Hepatocyte (in vitro differentiated cells): ENCODE data around the gene TOR4A. TPM values are rescaled to one million over a fixed set of nuclear protein-coding genes. Genes with fewer than 3 reads are reported as not detected.

Experiments
- DNase-seq: peaks from one replicate; pipeline ENCODE4 v3.0.0-alpha.2; 2016; ENCODE audit warnings: low spot score
- H2AFZ ChIP-seq: fragments of 200-600 bp; sonication (generic); 2 replicates; pipeline ENCODE4 v1.6.0; 2016; ENCODE audit warnings: antibody characterized with exemption, mild to moderate bottlenecking
- H3K27ac ChIP-seq: fragments of 200-600 bp; sonication (generic); 2 replicates; pipeline ENCODE4 v1.5.1; 2016; ENCODE audit warnings: mild to moderate bottlenecking
- H3K27me3 ChIP-seq: fragments of 200-600 bp; sonication (generic); 2 replicates; pipeline ENCODE4 v1.6.1; 2016
- H3K36me3 ChIP-seq: fragments of 200-600 bp; sonication (generic); replicated peaks from 2 replicates; pipeline ENCODE4 v1.5.1; 2016; ENCODE audit warnings: low read depth; ENCODE audit not compliant: insufficient read depth
- H3K4me1 ChIP-seq: fragments of 200-600 bp; sonication (generic); 2 replicates; pipeline ENCODE4 v1.5.1; 2016; ENCODE audit warnings: mild to moderate bottlenecking, moderate library complexity; ENCODE audit not compliant: insufficient read depth
- H3K4me2 ChIP-seq: fragments of 200-600 bp; sonication (generic); 2 replicates; pipeline ENCODE4 v1.6.0; 2016
- H3K4me3 ChIP-seq: fragments of 200-600 bp; sonication (generic); 2 replicates; pipeline ENCODE4 v1.5.1; 2016; ENCODE audit warnings: mild to moderate bottlenecking
- H3K79me2 ChIP-seq: fragments of 200-600 bp; sonication (generic); 2 replicates; pipeline ENCODE4 v1.6.0; 2017; ENCODE audit warnings: mild to moderate bottlenecking
- H3K9me2 ChIP-seq: fragments of 200-600 bp; sonication (generic); replicated peaks from 2 replicates; pipeline ENCODE4 v1.6.0; 2017; ENCODE audit warnings: mild to moderate bottlenecking; ENCODE audit not compliant: insufficient read depth
- H3K9me3 ChIP-seq: fragments of 200-600 bp; sonication (generic); 2 replicates; pipeline ENCODE4 v1.5.1; 2016; ENCODE audit warnings: low read depth, mild to moderate bottlenecking
- H4K20me1 ChIP-seq: fragments of 200-600 bp; sonication (generic); 2 replicates; pipeline ENCODE4 v1.6.0; 2016; ENCODE audit warnings: mild to moderate bottlenecking; ENCODE audit not compliant: insufficient read depth, poor library complexity, severe bottlenecking
- CTCF ChIP-seq: fragments of 200-600 bp; sonication (generic); IDR thresholded peaks from 2 replicates; pipeline ENCODE4 v1.5.1; 2016; ENCODE audit warnings: antibody characterized with exemption, mild to moderate bottlenecking; ENCODE audit not compliant: poor library complexity
- EZH2 ChIP-seq: fragments of 200-600 bp; sonication (generic); IDR thresholded peaks from 2 replicates; pipeline ENCODE4 v1.6.1; 2016; ENCODE audit warnings: antibody characterized with exemption, mild to moderate bottlenecking, borderline replicate concordance
- EZH2phosphoT487 ChIP-seq: fragments of 200-600 bp; sonication (generic); IDR thresholded peaks from one replicate; pipeline ENCODE4 v1.6.1; 2018; ENCODE audit warnings: antibody characterized with exemption, mild to moderate bottlenecking, low read depth, moderate library complexity; ENCODE audit not compliant: unreplicated experiment, severe bottlenecking
- WGBS: methylation state at CpG from one replicate; pipeline ENCODE4 v1.1.6; 2016; ENCODE audit warnings: low lambda C conversion rate; ENCODE audit errors: missing lambda C conversion rate; 5-methylcytosine and 5-hydroxymethylcytosine counted together
- polyA plus RNA-seq: library from polyadenylated mRNA; unstranded; fragments of >200 nt; fragmentation: Nextera tagmentation; extraction: Ambion mirVana; gene quantifications from 2 replicates; pipeline ENCODE4 v1.2.1, GENCODE V29; 2016
- total RNA-seq: library from RNA; depleted of rRNA; stranded (reverse); fragments of >200 nt; gene quantifications from 2 replicates; pipeline ENCODE4 v1.2.3, GENCODE V29; 2014

The TOR4A gene
- total and polyA plus RNA-seq, 2 experiments from 2014 or later: 8.0 to 14.4 TPM

- no peak overlapping the region for H3K4me3 ChIP-seq
- no peaks in the 10 kb centered on the region for H4K20me1 ChIP-seq
- peaks cover 47% of the 10 kb centered on the region for H3K4me1 ChIP-seq
- H3K9me2 ChIP-seq: no peaks in the 10 kb centered on the region
- no peak overlapping the region for H2AFZ ChIP-seq
- 94% methylated on average over 22 of the region's 23 CpGs for WGBS
- no peaks in the 10 kb centered on the region for H3K27me3 ChIP-seq
- no peaks in the 10 kb centered on the region for H3K79me2 ChIP-seq
- TF ChIP-seq EZH2: no peak
- TF ChIP-seq CTCF: no peak
- TF ChIP-seq EZH2phosphoT487: no peak
- peak overlapping the region; percentile 87 for H3K27ac ChIP-seq
- no peaks in the 10 kb centered on the region for H3K9me3 ChIP-seq
- H3K4me2 ChIP-seq: no peak overlapping the region
- no peak for DNase-seq
- no peaks in the 10 kb centered on the region for H3K36me3 ChIP-seq
Observed at GRCh38 chr9:137231372-137232039, 46.0 kb upstream of the TOR4A start.

- no peak overlapping the region for H3K4me3 ChIP-seq
- WGBS: 84% methylated on average over 10 of the region's 10 CpGs
- H3K79me2 ChIP-seq: peaks cover 5% of the 10 kb centered on the region
- H3K4me2 ChIP-seq: no peak overlapping the region
- DNase-seq: no peak
- H2AFZ ChIP-seq: no peak overlapping the region
- H3K9me3 ChIP-seq: no peaks in the 10 kb centered on the region
- H4K20me1 ChIP-seq: no peaks in the 10 kb centered on the region
- no peak overlapping the region for H3K27ac ChIP-seq
- H3K27me3 ChIP-seq: no peaks in the 10 kb centered on the region
- no peaks in the 10 kb centered on the region for H3K36me3 ChIP-seq
- peaks cover 47% of the 10 kb centered on the region for H3K4me1 ChIP-seq
- H3K9me2 ChIP-seq: no peaks in the 10 kb centered on the region
- TF ChIP-seq EZH2phosphoT487: no peak
- no peak for TF ChIP-seq CTCF
Observed at GRCh38 chr9:137232101-137232500, 45.4 kb upstream of the TOR4A start.

- Histone ChIP-seq H4K20me1 (no peaks in the 10 kb centered on the region), H3K9me3 (no peaks in the 10 kb centered on the region), H3K4me2 (no peak overlapping the region), H3K36me3 (no peaks in the 10 kb centered on the region), H3K27ac (no peak overlapping the region), H3K27me3 (no peaks in the 10 kb centered on the region), H2AFZ (no peak overlapping the region), H3K79me2 (peaks cover 9% of the 10 kb centered on the region), H3K9me2 (no peaks in the 10 kb centered on the region), H3K4me3 (no peak overlapping the region), H3K4me1 (peaks cover 44% of the 10 kb centered on the region)
- TF ChIP-seq CTCF (no peak), EZH2phosphoT487 (no peak), EZH2 (no peak)
- no peak for DNase-seq
- 89% methylated on average over 24 of the region's 24 CpGs for WGBS
Observed at GRCh38 chr9:137232510-137232909, 45.0 kb upstream of the TOR4A start.
